GM12878 (cell line): ENCODE results near the gene FAF1. TPM values are rescaled to one million over a fixed set of nuclear protein-coding genes. Genes with fewer than 3 reads are reported as not detected.

Experiments
- ATAC-seq: fragments of 200-7000 bp; cut with Tn5 transposase; 3 replicates; pipeline ENCODE4 v1.9.1; 2020; ENCODE audit warnings: mild to moderate bottlenecking, moderate library complexity
- BruUV-seq: library from RNA; stranded (reverse); fragments of 400-500 nt; replicated peaks from 2 replicates; lab custom pipeline; 2021; lab: Mats Ljungman, UMichigan
- CTCF ChIA-PET: fragments of 300-600 bp; sonication (Branson Sonifier 250); formaldehyde crosslinking; extraction: SDS; loops from one replicate; lab custom pipeline; 2021; ENCODE audit warnings: inconsistent platforms; lab: Yijun Ruan, JAX
- POLR2A ChIA-PET: fragments of 350-600 bp; formaldehyde crosslinking; extraction: SDS; loops from one replicate; lab custom pipeline; 2021; ENCODE audit warnings: inconsistent platforms; lab: Charles Lee
- RAD21 ChIA-PET: fragments of 300-600 bp; sonication (Branson Sonifier 250); formaldehyde crosslinking; loops from one replicate; lab custom pipeline; 2023; ENCODE audit warnings: antibody characterized with exemption; ENCODE audit not compliant: unreplicated experiment; lab: Charles Lee
- SMC1A ChIA-PET: fragments of 300-600 bp; sonication (Branson Sonifier 250); formaldehyde crosslinking; loops from one replicate; lab custom pipeline; 2023; ENCODE audit not compliant: unreplicated experiment, uncharacterized antibody; lab: Charles Lee
- DNase-seq: peaks from one replicate; pipeline ENCODE4 v3.0.0-alpha.2; 2011; ENCODE audit warnings: low read depth, low spot score
- FAIRE-seq: peaks from 3 replicates; lab custom pipeline; 2011; peaks lifted over from hg19 to GRCh38; lab: Jason Lieb, UNC
- H2AFZ ChIP-seq: 2 replicates; pipeline ENCODE4 v1.6.0; 2011; ENCODE audit warnings: low read depth, low read length, control low read depth; ENCODE audit not compliant: control insufficient read depth
- H3K27ac ChIP-seq: 2 replicates; pipeline ENCODE4 v1.5.1; 2011; ENCODE audit warnings: control low read depth; ENCODE audit not compliant: control insufficient read depth, insufficient read depth
- H3K27me3 ChIP-seq, 2 experiments: replicated peaks in 1 of 2; 2 replicates each; pipeline versions ENCODE4 v1.6.0 to v1.6.1; 2011; ENCODE audit warnings: low read length in 1 of 2; ENCODE audit not compliant: control insufficient read depth in 2 of 2, insufficient read depth in 2 of 2
- H3K36me3 ChIP-seq, 2 experiments: 2 replicates each; pipeline ENCODE4 v1.5.1; 2011; ENCODE audit warnings: low read length in 1 of 2; ENCODE audit not compliant: control insufficient read depth in 2 of 2, insufficient read depth in 2 of 2
- H3K4me1 ChIP-seq: 2 replicates; pipeline ENCODE4 v1.6.1; 2011; ENCODE audit warnings: mild to moderate bottlenecking, low read length, moderate library complexity, mixed read lengths; ENCODE audit not compliant: control insufficient read depth, insufficient read depth
- H3K4me2 ChIP-seq: 2 replicates; pipeline ENCODE4 v1.6.0; 2011; ENCODE audit warnings: control low read depth; ENCODE audit not compliant: control insufficient read depth, insufficient read depth
- H3K4me3 ChIP-seq: fragments of 200-600 bp; sonication (generic); 2 replicates; pipeline ENCODE4 v1.5.1; 2016
- H3K79me2 ChIP-seq: 2 replicates; pipeline ENCODE4 v1.6.0; 2011; ENCODE audit warnings: low read length; ENCODE audit not compliant: control insufficient read depth, insufficient read depth
- H3K9ac ChIP-seq: 2 replicates; pipeline ENCODE4 v1.8.0; 2011; ENCODE audit warnings: low read length, control low read depth, mixed read lengths; ENCODE audit not compliant: control insufficient read depth, insufficient read depth
- H3K9me3 ChIP-seq: replicated peaks from 3 replicates; pipeline ENCODE4 v1.5.1; 2011; ENCODE audit warnings: mild to moderate bottlenecking, low read length; ENCODE audit not compliant: control insufficient read depth, insufficient read depth
- H4K20me1 ChIP-seq: 2 replicates; pipeline ENCODE4 v1.6.0; 2011; ENCODE audit not compliant: control insufficient read depth, insufficient read depth
- CHD1 ChIP-seq: IDR thresholded peaks from 2 replicates; pipeline ENCODE4 v1.6.1; 2012; ENCODE audit warnings: low read depth, low read length, improper control_type of control experiment
- CREB1 ChIP-seq: IDR thresholded peaks from 2 replicates; pipeline ENCODE4 v1.6.1; 2012; ENCODE audit warnings: low read depth, mild to moderate bottlenecking, inconsistent platforms
- HDAC6 ChIP-seq: fragments of 200-600 bp; sonication (generic); IDR thresholded peaks from one replicate; pipeline ENCODE4 v1.8.0; 2017; ENCODE audit warnings: antibody characterized with exemption; ENCODE audit not compliant: unreplicated experiment
- NFXL1 ChIP-seq: fragments of 450-650 bp; IDR thresholded peaks from 2 replicates; pipeline ENCODE4 v1.6.1; 2017; ENCODE audit warnings: antibody characterized with exemption, mild to moderate bottlenecking, borderline replicate concordance
- NR2C2 ChIP-seq: IDR thresholded peaks from 2 replicates; pipeline ENCODE4 v1.6.1; 2011; ENCODE audit warnings: borderline replicate concordance, low read depth; ENCODE audit not compliant: control insufficient read depth, insufficient read length
- POLR2AphosphoS5 ChIP-seq: IDR thresholded peaks from 2 replicates; pipeline ENCODE4 v1.6.1; 2011; ENCODE audit warnings: mild to moderate bottlenecking, low read length, inconsistent platforms
- SMC3 ChIP-seq: IDR thresholded peaks from 2 replicates; pipeline ENCODE4 v1.6.1; 2011; ENCODE audit warnings: low read length, improper control_type of control experiment, borderline replicate concordance
- WRNIP1 ChIP-seq: IDR thresholded peaks from 2 replicates; pipeline ENCODE4 v1.6.1; 2011; ENCODE audit warnings: low read depth, low read length, improper control_type of control experiment, borderline replicate concordance
- ZNF622 ChIP-seq: fragments of 450-650 bp; IDR thresholded peaks from 2 replicates; pipeline ENCODE4 v1.6.1; 2017; ENCODE audit warnings: mild to moderate bottlenecking, inconsistent platforms
- WGBS: methylation state at CpG from one replicate; pipeline ENCODE4 v1.1.6; 2016; ENCODE audit warnings: low lambda C conversion rate; ENCODE audit not compliant: insufficient replicate concordance, insufficient coverage; ENCODE audit errors: missing lambda C conversion rate; 5-methylcytosine and 5-hydroxymethylcytosine counted together
- in situ Hi-C: fragments of 300-500 bp; cut with MboI; formaldehyde crosslinking; loops from 9 replicates; pipeline ENCODE4 v1.14.3; 2018; ENCODE audit warnings: mixed read lengths
- intact Hi-C: fragments of 100-400 bp; cut with micrococcal nuclease; formaldehyde crosslinking; loops from one replicate; pipeline ENCODE4 v1.14.2; 2022; ENCODE audit not compliant: unreplicated experiment
- polyA plus RNA-seq, 11 experiments: library from polyadenylated mRNA; depleted of rRNA in 4 of 11; unstranded in 6 of 11; stranded (reverse) in 5 of 11; fragments of >200 nt; fragmentation: Nextera tagmentation in 4 of 11; fragmentation: Illumina TruSeq in 1 of 11; extraction: Ambion mirVana in 4 of 11; extraction: Trizol in 1 of 11; gene quantifications; 1 replicate in 1 of 11; 2 replicates in 10 of 11; pipeline versions ENCODE4 v1.2.1 to v1.2.3, GENCODE V29; 2011 to 2016; ENCODE audit warnings: inconsistent platforms in 2 of 11, missing spikeins in 2 of 11, low read depth in 1 of 11
- total RNA-seq, 4 experiments: library from RNA; depleted of rRNA in 3 of 4; stranded (reverse); fragments of >200 nt in 3 of 4; fragmentation: Illumina TruSeq in 1 of 4; extraction: Trizol in 1 of 4; gene quantifications; 2 replicates each; pipeline versions ENCODE4 v1.2.1 to v1.2.3, GENCODE V29; 2013 to 2021
- TF ChIP-seq, protein P1 (sequence below): IDR thresholded peaks from 2 replicates; pipeline ENCODE4 v1.6.1; 2012; ENCODE audit warnings: low read depth, low read length, improper control_type of control experiment
- TF ChIP-seq, protein P2 (sequence below): IDR thresholded peaks from 2 replicates; pipeline ENCODE4 v1.6.1; 2012; ENCODE audit warnings: improper control_type of control experiment, low read depth, low read length; ENCODE audit not compliant: insufficient replicate concordance
- TF ChIP-seq, protein P3 (sequence below): IDR thresholded peaks from 2 replicates; pipeline ENCODE4 v1.6.1; 2011; ENCODE audit warnings: borderline replicate concordance, low read depth, mild to moderate bottlenecking, moderate library complexity, low read length; ENCODE audit not compliant: insufficient read depth, poor library complexity, severe bottlenecking
- TF ChIP-seq, protein P4 (sequence below), 3 experiments: IDR thresholded peaks in 2 of 3; conservative IDR thresholded peaks in 1 of 3; 2 replicates each; pipeline ENCODE4 v1.5.1; 2011; ENCODE audit warnings: low read depth in 3 of 3, low read length in 3 of 3, mild to moderate bottlenecking in 3 of 3, control low read depth in 2 of 3, moderate library complexity in 2 of 3, inconsistent platforms in 1 of 3, mixed read lengths in 1 of 3; ENCODE audit not compliant: control insufficient read depth in 2 of 3, insufficient read depth in 1 of 3; ENCODE audit errors: extremely low read depth in 1 of 3

The FAF1 gene
- total and polyA plus RNA-seq, 10 of the 15 experiments (the other 5 are each of a cell fraction or from before 2014, with no cell fraction given) = 8.6 to 54.5 (median 23.7) TPM

DNA sequence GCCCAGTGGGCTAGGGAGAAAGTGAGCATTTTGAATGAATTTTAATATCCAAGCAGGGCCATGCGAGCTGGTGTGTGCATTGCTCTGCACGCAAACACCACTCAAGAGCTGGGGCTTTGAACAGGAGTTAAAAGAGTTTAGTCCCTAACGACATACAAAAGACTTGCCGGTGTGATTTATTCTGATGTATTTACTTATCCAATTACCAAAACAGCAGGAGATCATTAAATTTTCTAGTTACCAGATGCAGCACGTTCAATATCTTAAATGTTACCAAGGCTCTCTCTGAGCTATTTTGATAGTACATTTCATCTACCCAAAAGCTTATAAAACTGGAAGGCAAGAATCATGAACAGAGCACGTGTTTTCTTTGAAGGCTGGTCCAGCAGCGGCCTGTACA is 506.8 kb downstream of the FAF1 start (continued):
- TF ChIP-seq HDAC6 = no peak
- no peak for TF ChIP-seq SMC3

DNA sequence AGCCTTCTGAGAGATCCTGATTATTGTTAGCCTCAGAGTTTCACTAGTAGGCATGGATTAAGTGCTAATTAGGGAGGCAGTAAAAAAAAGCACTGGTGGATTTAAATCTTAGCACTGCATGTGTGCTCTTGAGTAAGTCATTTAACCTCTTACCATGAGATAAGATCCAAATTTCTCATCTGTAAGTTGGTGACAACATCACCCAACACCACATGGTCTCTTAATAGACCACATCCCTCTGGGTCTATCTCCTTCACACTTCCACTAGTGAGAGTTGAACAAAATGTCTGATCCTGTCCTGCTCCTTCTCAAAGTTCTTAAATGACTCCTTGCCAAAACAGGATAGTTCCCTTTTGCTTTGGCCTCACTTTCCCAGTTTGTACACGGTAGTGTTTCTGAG is 507.4 kb downstream of the FAF1 start:
- no peaks in the 10 kb centered on the region for H3K79me2 ChIP-seq
- DNase-seq = no peak
- in situ Hi-C loops = no loop called here
- no peak for ATAC-seq
- SMC1A ChIA-PET = no interaction called here
- FAIRE-seq = no peak
- RAD21 ChIA-PET = interaction anchor here (1.3 kb wide), 1 partner anchor 252 kb away, joined by 3 read pairs; no protein-coding TSS in a partner anchor
- intact Hi-C loops = no loop called here
- no peaks in the 10 kb centered on the region for H3K9me3 ChIP-seq
- H3K36me3 ChIP-seq = no peaks in the 10 kb centered on the region
- CTCF ChIA-PET = no interaction called here
- BruUV-seq = no TSS peak
- no peak overlapping the region for H3K9ac ChIP-seq
- H3K27me3 ChIP-seq = no peaks in the 10 kb centered on the region
- POLR2A ChIA-PET = no interaction called here
- no peaks in the 10 kb centered on the region for H3K4me1 ChIP-seq
- H2AFZ ChIP-seq = no peak overlapping the region
- WGBS = 95% methylated on average over 1 of the region's 1 CpG
- H3K27ac ChIP-seq = no peak overlapping the region
- H3K4me2 ChIP-seq = no peak overlapping the region
- no peak overlapping the region for H3K4me3 ChIP-seq
- no peaks in the 10 kb centered on the region for H4K20me1 ChIP-seq
- no peak for TF ChIP-seq CREB1
- no peak for TF ChIP-seq POLR2AphosphoS5
- TF ChIP-seq, protein P1, sequence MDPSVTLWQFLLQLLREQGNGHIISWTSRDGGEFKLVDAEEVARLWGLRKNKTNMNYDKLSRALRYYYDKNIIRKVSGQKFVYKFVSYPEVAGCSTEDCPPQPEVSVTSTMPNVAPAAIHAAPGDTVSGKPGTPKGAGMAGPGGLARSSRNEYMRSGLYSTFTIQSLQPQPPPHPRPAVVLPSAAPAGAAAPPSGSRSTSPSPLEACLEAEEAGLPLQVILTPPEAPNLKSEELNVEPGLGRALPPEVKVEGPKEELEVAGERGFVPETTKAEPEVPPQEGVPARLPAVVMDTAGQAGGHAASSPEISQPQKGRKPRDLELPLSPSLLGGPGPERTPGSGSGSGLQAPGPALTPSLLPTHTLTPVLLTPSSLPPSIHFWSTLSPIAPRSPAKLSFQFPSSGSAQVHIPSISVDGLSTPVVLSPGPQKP = no peak
- TF ChIP-seq NFXL1 = no peak
- TF ChIP-seq, protein P2, sequence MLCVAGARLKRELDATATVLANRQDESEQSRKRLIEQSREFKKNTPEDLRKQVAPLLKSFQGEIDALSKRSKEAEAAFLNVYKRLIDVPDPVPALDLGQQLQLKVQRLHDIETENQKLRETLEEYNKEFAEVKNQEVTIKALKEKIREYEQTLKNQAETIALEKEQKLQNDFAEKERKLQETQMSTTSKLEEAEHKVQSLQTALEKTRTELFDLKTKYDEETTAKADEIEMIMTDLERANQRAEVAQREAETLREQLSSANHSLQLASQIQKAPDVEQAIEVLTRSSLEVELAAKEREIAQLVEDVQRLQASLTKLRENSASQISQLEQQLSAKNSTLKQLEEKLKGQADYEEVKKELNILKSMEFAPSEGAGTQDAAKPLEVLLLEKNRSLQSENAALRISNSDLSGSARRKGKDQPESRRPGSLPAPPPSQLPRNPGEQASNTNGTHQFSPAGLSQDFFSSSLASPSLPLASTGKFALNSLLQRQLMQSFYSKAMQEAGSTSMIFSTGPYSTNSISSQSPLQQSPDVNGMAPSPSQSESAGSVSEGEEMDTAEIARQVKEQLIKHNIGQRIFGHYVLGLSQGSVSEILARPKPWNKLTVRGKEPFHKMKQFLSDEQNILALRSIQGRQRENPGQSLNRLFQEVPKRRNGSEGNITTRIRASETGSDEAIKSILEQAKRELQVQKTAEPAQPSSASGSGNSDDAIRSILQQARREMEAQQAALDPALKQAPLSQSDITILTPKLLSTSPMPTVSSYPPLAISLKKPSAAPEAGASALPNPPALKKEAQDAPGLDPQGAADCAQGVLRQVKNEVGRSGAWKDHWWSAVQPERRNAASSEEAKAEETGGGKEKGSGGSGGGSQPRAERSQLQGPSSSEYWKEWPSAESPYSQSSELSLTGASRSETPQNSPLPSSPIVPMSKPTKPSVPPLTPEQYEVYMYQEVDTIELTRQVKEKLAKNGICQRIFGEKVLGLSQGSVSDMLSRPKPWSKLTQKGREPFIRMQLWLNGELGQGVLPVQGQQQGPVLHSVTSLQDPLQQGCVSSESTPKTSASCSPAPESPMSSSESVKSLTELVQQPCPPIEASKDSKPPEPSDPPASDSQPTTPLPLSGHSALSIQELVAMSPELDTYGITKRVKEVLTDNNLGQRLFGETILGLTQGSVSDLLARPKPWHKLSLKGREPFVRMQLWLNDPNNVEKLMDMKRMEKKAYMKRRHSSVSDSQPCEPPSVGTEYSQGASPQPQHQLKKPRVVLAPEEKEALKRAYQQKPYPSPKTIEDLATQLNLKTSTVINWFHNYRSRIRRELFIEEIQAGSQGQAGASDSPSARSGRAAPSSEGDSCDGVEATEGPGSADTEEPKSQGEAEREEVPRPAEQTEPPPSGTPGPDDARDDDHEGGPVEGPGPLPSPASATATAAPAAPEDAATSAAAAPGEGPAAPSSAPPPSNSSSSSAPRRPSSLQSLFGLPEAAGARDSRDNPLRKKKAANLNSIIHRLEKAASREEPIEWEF = no peak
- TF ChIP-seq, protein P3, sequence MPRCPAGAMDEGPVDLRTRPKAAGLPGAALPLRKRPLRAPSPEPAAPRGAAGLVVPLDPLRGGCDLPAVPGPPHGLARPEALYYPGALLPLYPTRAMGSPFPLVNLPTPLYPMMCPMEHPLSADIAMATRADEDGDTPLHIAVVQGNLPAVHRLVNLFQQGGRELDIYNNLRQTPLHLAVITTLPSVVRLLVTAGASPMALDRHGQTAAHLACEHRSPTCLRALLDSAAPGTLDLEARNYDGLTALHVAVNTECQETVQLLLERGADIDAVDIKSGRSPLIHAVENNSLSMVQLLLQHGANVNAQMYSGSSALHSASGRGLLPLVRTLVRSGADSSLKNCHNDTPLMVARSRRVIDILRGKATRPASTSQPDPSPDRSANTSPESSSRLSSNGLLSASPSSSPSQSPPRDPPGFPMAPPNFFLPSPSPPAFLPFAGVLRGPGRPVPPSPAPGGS = no peak
- no peak for TF ChIP-seq NR2C2
- no peak for TF ChIP-seq WRNIP1
- TF ChIP-seq, protein P4, sequence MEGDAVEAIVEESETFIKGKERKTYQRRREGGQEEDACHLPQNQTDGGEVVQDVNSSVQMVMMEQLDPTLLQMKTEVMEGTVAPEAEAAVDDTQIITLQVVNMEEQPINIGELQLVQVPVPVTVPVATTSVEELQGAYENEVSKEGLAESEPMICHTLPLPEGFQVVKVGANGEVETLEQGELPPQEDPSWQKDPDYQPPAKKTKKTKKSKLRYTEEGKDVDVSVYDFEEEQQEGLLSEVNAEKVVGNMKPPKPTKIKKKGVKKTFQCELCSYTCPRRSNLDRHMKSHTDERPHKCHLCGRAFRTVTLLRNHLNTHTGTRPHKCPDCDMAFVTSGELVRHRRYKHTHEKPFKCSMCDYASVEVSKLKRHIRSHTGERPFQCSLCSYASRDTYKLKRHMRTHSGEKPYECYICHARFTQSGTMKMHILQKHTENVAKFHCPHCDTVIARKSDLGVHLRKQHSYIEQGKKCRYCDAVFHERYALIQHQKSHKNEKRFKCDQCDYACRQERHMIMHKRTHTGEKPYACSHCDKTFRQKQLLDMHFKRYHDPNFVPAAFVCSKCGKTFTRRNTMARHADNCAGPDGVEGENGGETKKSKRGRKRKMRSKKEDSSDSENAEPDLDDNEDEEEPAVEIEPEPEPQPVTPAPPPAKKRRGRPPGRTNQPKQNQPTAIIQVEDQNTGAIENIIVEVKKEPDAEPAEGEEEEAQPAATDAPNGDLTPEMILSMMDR (IDR thresholded peaks at IDR 0.05 in 2 of 3, conservative IDR thresholded peaks at IDR 0.05 in 1 of 3; ENCODE audit: control insufficient read depth in 2 of 3, extremely low read depth in 1 of 3, insufficient read depth in 1 of 3, low read depth in 3 of 3, low read length in 3 of 3) = no peak
- TF ChIP-seq CHD1 = no peak
- no peak for TF ChIP-seq ZNF622
